Spleen (tissue), 11 donors: ENCODE results near the gene CHST4. TPM values are rescaled to one million over a fixed set of nuclear protein-coding genes. Genes with fewer than 3 reads are reported as not detected.

Experiments used
- DNase-seq: peaks from one replicate; pipeline ENCODE4 v3.0.0-alpha.2; 2020
- H3K27ac ChIP-seq, 8 donors: fragments of 200-600 bp; sonication (generic) in 7 of 8; 1 replicate in 4 of 8; 2 replicates in 4 of 8; pipeline versions ENCODE4 v1.5.0 to v1.8.0; 2016 to 2021; ENCODE audit warnings: inconsistent platforms in 4 of 8, mild to moderate bottlenecking in 4 of 8, moderate library complexity in 1 of 8
- H3K27me3 ChIP-seq, 7 donors: fragments of 200-600 bp; sonication (generic) in 6 of 7; replicated peaks in 1 of 7; 1 replicate in 4 of 7; 2 replicates in 3 of 7; pipeline versions ENCODE4 v1.5.0 to v1.8.0; 2016 to 2021; ENCODE audit warnings: inconsistent platforms in 3 of 7, mild to moderate bottlenecking in 1 of 7
- H3K36me3 ChIP-seq, 6 donors: fragments of 200-600 bp; sonication (generic) in 5 of 6; 1 replicate in 4 of 6; 2 replicates in 2 of 6; pipeline versions ENCODE4 v1.5.0 to v1.8.0; 2016 to 2021; ENCODE audit warnings: inconsistent platforms in 2 of 6
- H3K4me1 ChIP-seq, 6 donors: fragments of 200-600 bp; sonication (generic) in 5 of 6; 1 replicate in 3 of 6; 2 replicates in 3 of 6; pipeline versions ENCODE4 v1.5.0 to v1.8.0; 2016 to 2021; ENCODE audit warnings: inconsistent platforms in 3 of 6
- H3K4me3 ChIP-seq, 8 donors: fragments of 200-600 bp; sonication (generic) in 7 of 8; 1 replicate in 4 of 8; 2 replicates in 4 of 8; pipeline versions ENCODE4 v1.5.0 to v1.8.0; 2016 to 2021; ENCODE audit warnings: inconsistent platforms in 4 of 8, mild to moderate bottlenecking in 4 of 8, moderate library complexity in 2 of 8
- H3K9me3 ChIP-seq, 8 donors: fragments of 200-600 bp; sonication (generic) in 7 of 8; 1 replicate in 4 of 8; 2 replicates in 4 of 8; pipeline versions ENCODE4 v1.5.0 to v1.8.0; 2016 to 2021; ENCODE audit warnings: inconsistent platforms in 4 of 8
- POLR2A ChIP-seq, 3 donors: fragments of 450-650 bp; IDR thresholded peaks; one replicate each; pipeline ENCODE4 v1.5.1; 2017; ENCODE audit warnings: antibody characterized with exemption in 3 of 3, mild to moderate bottlenecking in 1 of 3
- POLR2AphosphoS5 ChIP-seq, 3 donors: sonication (generic); formaldehyde crosslinking; IDR thresholded peaks; one replicate each; pipeline ENCODE4 v1.5.1; 2017; ENCODE audit warnings: antibody characterized with exemption in 3 of 3
- WGBS, 5 donors: extraction: QIAGEN DNeasy Blood & Tissue Kit in 3 of 5; methylation state at CpG; one replicate each; pipeline versions ENCODE4 v1.1.5 to v1.1.7; 2013 to 2018; 5-methylcytosine and 5-hydroxymethylcytosine counted together
- intact Hi-C: fragments of 100-400 bp; cut with DNase I; formaldehyde crosslinking; loops from one replicate; pipeline ENCODE4 v1.15.0; 2023; ENCODE audit warnings: low total_unique reads
- polyA plus RNA-seq, 3 donors: library from polyadenylated mRNA; stranded (reverse); fragments of 200-250 nt; gene quantifications; one replicate each; pipeline ENCODE4 v1.2.1, GENCODE V29; 2013
- total RNA-seq, 7 donors: library from RNA; depleted of rRNA in 3 of 7; stranded (reverse); fragments of >200 nt in 3 of 7; fragmentation: NEBNext Ultra II Directional in 4 of 7; extraction: Animal tissue kit (Norgen Biotek cat#: 25700) in 4 of 7; gene quantifications; one replicate each; pipeline versions ENCODE4 v1.1.0 to v1.2.1, GENCODE V29; 2016 to 2021
- TF ChIP-seq, protein P1 (sequence below), 11 experiments: fragments of 200-600 bp in 7 of 11; fragments of 450-650 bp in 4 of 11; sonication (generic) in 4 of 11; IDR thresholded peaks in 8 of 11; conservative IDR thresholded peaks in 3 of 11; 1 replicate in 7 of 11; 2 replicates in 4 of 11; pipeline versions ENCODE4 v1.4.0 to v1.8.0; 2016 to 2021; ENCODE audit warnings: antibody characterized with exemption in 11 of 11, inconsistent platforms in 4 of 11, mild to moderate bottlenecking in 1 of 11
- donor health status: healthy with polysubstance abuse.
- donor health status: DM: no; HTN: no; CAD: no; lungs with moderate emphysema.
- donor health status: DM: no; HTN: no; CAD: no.
- donor health status: Bipolar disorder and iron deficiency.
- donor health status: healthy.
- donor health status: DM: no; HTN: no; CAD: no.
- donor health status: DM: yes; HTN: yes; CAD: no.

The CHST4 gene
- total and polyA plus RNA-seq, 10 donors: 0.04 to 0.14 (median 0.10) TPM; not detected in 7

DNA sequence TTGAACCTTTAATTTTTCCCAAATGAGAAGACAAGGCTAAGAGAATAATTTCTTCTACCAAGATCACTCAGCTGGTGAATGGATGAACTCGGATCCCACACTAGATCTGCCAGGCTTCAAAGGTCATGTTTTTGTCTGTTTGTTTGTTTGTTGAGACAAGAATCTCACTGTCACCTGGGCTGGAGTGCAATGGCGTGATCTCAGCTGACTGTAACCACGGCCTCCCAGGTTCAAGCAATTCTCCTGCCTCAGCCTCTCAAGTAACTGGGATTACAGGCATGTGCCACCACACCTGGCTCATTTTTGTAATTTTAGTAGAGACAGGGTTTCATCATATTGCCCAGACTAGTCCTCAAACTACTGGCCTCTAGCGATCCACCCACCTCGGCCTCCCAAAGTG is 43.7 kb upstream of the CHST4 start:
- Histone ChIP-seq H3K36me3 (peaks cover 0 to 14% (median 7%) of the 10 kb centered on the region in 6 donors), H3K4me3 (no peak overlapping the region), H3K27me3 (no peaks in the 10 kb centered on the region), H3K9me3 (no peaks in the 10 kb centered on the region), H3K4me1 (peaks cover 0 to 28% (median 13%) of the 10 kb centered on the region in 6 donors), H3K27ac (no peak overlapping the region)
- TF ChIP-seq POLR2A (IDR thresholded peaks at IDR 0.05): no peak
- no peak for TF ChIP-seq POLR2AphosphoS5 (IDR thresholded peaks at IDR 0.05)
- TF ChIP-seq, protein P1, sequence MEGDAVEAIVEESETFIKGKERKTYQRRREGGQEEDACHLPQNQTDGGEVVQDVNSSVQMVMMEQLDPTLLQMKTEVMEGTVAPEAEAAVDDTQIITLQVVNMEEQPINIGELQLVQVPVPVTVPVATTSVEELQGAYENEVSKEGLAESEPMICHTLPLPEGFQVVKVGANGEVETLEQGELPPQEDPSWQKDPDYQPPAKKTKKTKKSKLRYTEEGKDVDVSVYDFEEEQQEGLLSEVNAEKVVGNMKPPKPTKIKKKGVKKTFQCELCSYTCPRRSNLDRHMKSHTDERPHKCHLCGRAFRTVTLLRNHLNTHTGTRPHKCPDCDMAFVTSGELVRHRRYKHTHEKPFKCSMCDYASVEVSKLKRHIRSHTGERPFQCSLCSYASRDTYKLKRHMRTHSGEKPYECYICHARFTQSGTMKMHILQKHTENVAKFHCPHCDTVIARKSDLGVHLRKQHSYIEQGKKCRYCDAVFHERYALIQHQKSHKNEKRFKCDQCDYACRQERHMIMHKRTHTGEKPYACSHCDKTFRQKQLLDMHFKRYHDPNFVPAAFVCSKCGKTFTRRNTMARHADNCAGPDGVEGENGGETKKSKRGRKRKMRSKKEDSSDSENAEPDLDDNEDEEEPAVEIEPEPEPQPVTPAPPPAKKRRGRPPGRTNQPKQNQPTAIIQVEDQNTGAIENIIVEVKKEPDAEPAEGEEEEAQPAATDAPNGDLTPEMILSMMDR (IDR thresholded peaks at IDR 0.05 in 8 of 11, conservative IDR thresholded peaks at IDR 0.05 in 3 of 11): no peak
- no peak for DNase-seq
- 84 to 94% (median 89%) methylated on average over 5 of the region's 5 CpGs for WGBS, 5 donors
- intact Hi-C loops: loop anchor here (2.0 kb wide), 1 partner anchor 20 kb away; the partner anchor contains the start of gene ZNF23

DNA sequence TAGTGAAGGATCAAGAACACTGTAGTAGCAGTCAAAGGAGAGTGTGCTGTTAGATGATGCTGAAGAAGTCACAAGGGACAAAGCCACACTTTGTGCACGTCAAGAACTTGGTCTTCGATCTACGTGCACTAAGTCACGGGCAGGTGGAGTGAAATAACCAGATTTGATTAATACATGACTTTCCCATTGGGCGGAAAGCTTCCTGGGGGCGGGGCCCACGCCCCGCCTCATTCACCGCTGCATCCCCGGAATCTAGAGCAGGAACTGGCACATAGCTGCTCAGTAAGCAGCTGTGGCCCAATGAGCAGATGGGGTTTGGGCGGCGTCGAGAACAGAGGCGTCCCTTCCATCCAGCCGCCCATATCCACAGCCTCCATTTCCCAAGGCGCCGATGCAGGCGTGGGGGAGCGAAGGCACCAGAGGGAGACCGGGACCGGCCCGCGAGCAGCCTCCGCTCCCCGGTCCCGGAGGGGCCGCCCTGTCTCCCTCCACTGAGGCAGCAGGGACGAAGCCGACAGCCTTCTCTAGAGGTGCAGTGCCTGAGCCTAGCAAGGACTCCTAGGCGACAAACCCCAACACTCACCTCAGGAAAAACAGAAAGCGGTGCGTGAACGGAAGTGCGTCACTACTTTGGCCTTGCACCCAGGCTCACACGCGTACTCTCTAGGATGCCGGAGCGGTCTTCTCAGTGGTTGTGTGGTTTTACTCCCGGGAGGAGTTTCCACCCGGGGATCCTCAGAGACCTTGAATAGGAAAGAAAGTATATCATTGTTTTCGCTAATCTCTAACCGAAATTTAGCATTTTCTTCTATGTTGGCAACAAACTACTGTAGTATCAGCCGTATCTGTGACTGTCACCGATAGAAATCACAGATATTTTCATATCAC is 42.0 kb upstream of the CHST4 start:
- 0 to 1% (median 1%) methylated on average over 29 to 44 of the region's 44 CpGs for WGBS, 5 donors
- no peaks in the 10 kb centered on the region for H3K36me3 ChIP-seq
- H3K4me1 ChIP-seq: peaks cover 0 to 28% (median 13%) of the 10 kb centered on the region in 6 donors
- peak; percentile 94 for DNase-seq
- H3K9me3 ChIP-seq: no peaks in the 10 kb centered on the region
- intact Hi-C loops: no loop called here
- peak overlapping the region; percentile 71 to 91 (median 86) for H3K4me3 ChIP-seq
- no peaks in the 10 kb centered on the region for H3K27me3 ChIP-seq
- TF ChIP-seq POLR2A (IDR thresholded peaks at IDR 0.05): peak in 2 of 3 donors; percentile 16 to 30
- peak; percentile 89 to 96 (median 94) for TF ChIP-seq POLR2AphosphoS5 (IDR thresholded peaks at IDR 0.05)
- TF ChIP-seq, protein P1 (IDR thresholded peaks at IDR 0.05 in 8 of 11, conservative IDR thresholded peaks at IDR 0.05 in 3 of 11): no peak
- H3K27ac ChIP-seq: peak overlapping the region; percentile 95 to 99 (median 98)

- intact Hi-C loops: no loop called here
- TF ChIP-seq POLR2A (IDR thresholded peaks at IDR 0.05): no peak
- TF ChIP-seq, protein P1 (IDR thresholded peaks at IDR 0.05 in 8 of 11, conservative IDR thresholded peaks at IDR 0.05 in 3 of 11): no peak
- TF ChIP-seq POLR2AphosphoS5 (IDR thresholded peaks at IDR 0.05): no peak
- Histone ChIP-seq H3K27me3 (no peaks in the 10 kb centered on the region), H3K4me3 (no peak within 1 kb of the TSS), H3K27ac (no peak within 1 kb of the TSS), H3K36me3 (no peaks in the 10 kb centered on the region), H3K9me3 (no peaks in the 10 kb centered on the region), H3K4me1 (peaks cover 0 to 6% (median 5%) of the 10 kb centered on the region in 6 donors)
- WGBS, 5 donors: 92 to 95% (median 94%) methylated on average over 22 of the region's 22 CpGs
- no peak for DNase-seq
Observed at GRCh38 chr16:71489122-71489521, 37.1 kb upstream of the CHST4 start, which contains the start of gene ZNF19. TSS of gene ZNF19 (minus strand) at chr16:71489324. CDS start at chr16:71482114, 7,210 bp downstream.

- Histone ChIP-seq H3K36me3 (no peaks in the 10 kb centered on the region), H3K9me3 (no peaks in the 10 kb centered on the region), H3K4me3 (no peak overlapping the region), H3K4me1 (no peaks in the 10 kb centered on the region), H3K27ac (no peak overlapping the region), H3K27me3 (no peaks in the 10 kb centered on the region)
- intact Hi-C loops: no loop called here
- DNase-seq: no peak
- TF ChIP-seq POLR2AphosphoS5 (IDR thresholded peaks at IDR 0.05): no peak
- TF ChIP-seq POLR2A (IDR thresholded peaks at IDR 0.05): no peak
- TF ChIP-seq, protein P1 (IDR thresholded peaks at IDR 0.05 in 8 of 11, conservative IDR thresholded peaks at IDR 0.05 in 3 of 11): no peak
Observed at GRCh38 chr16:71490361-71490760, 35.9 kb upstream of the CHST4 start.
